Vagina (tissue), 2 donors: Measurements from ENCODE around the gene ING2. TPM values are rescaled to one million over a fixed set of nuclear protein-coding genes. Genes with fewer than 3 reads are reported as not detected.
"Not testable (repeated sequence)": the region's sequence is repeated elsewhere in the genome, so short reads cannot be mapped to it uniquely, and the experiment has no call there.

ENCODE experiments used
- DNase-seq, 2 donors: peaks; one replicate each; pipeline ENCODE4 v3.0.0-alpha.2; 2017; ENCODE audit errors: extremely low spot score in 2 of 2
- H3K27ac ChIP-seq: fragments of 200-600 bp; sonication (generic); one replicate; pipeline ENCODE4 v1.5.1; 2019
- H3K27me3 ChIP-seq: fragments of 200-600 bp; sonication (generic); one replicate; pipeline ENCODE4 v1.5.1; 2019
- H3K36me3 ChIP-seq, 2 donors: fragments of 200-600 bp; sonication (generic); one replicate each; pipeline ENCODE4 v1.5.1; 2017 to 2019
- H3K4me1 ChIP-seq: fragments of 200-600 bp; sonication (generic); one replicate; pipeline ENCODE4 v1.5.1; 2019
- H3K4me3 ChIP-seq, 2 donors: fragments of 200-600 bp; sonication (generic); 1 replicate in 1 of 2; 2 replicates in 1 of 2; pipeline ENCODE4 v1.5.1; 2016 to 2019
- H3K9me3 ChIP-seq: fragments of 200-600 bp; sonication (generic); one replicate; pipeline ENCODE4 v1.5.1; 2019
- CTCF ChIP-seq, 3 experiments: fragments of 450-650 bp in 2 of 3; fragments of 200-600 bp in 1 of 3; sonication (generic) in 1 of 3; IDR thresholded peaks; one replicate each; pipeline ENCODE4 v1.5.1; 2017 to 2019; ENCODE audit warnings: antibody characterized with exemption in 3 of 3, mild to moderate bottlenecking in 2 of 3, moderate library complexity in 2 of 3
- POLR2A ChIP-seq, 2 donors: fragments of 450-650 bp; IDR thresholded peaks; one replicate each; pipeline ENCODE4 v1.6.1; 2017; ENCODE audit warnings: antibody characterized with exemption in 2 of 2, mild to moderate bottlenecking in 2 of 2, moderate library complexity in 2 of 2
- POLR2AphosphoS5 ChIP-seq, 2 donors: sonication (generic); formaldehyde crosslinking; IDR thresholded peaks; one replicate each; pipeline ENCODE4 v1.9.0; 2017; ENCODE audit warnings: antibody characterized with exemption in 2 of 2, mild to moderate bottlenecking in 2 of 2, low read depth in 1 of 2; ENCODE audit not compliant: insufficient read depth in 1 of 2
- intact Hi-C: fragments of 100-400 bp; cut with DNase I; formaldehyde crosslinking; loops from one replicate; pipeline ENCODE4 v1.15.1; 2023
- total RNA-seq: library from RNA; depleted of rRNA; stranded (reverse); fragments of >200 nt; gene quantifications from one replicate; pipeline ENCODE4 v1.2.3, GENCODE V29; 2016

The ING2 gene
- total RNA-seq, 1 donor from 2014 or later = 8.1 TPM

- TF ChIP-seq CTCF (IDR thresholded peaks at IDR 0.05) (peak; percentile 78 to 86 (median 81)), POLR2AphosphoS5 (IDR thresholded peaks at IDR 0.05; ENCODE audit: insufficient read depth in 1 of 2, low read depth in 1 of 2) (peak in 1 of 2 donors; percentile 48), POLR2A (IDR thresholded peaks at IDR 0.05) (no peak)
- Histone ChIP-seq H3K4me3 (no peak overlapping the region), H3K9me3 (no peaks in the 10 kb centered on the region), H3K4me1 (no peaks in the 10 kb centered on the region), H3K36me3 (no peaks in the 10 kb centered on the region), H3K27ac (no peak overlapping the region), H3K27me3 (no peaks in the 10 kb centered on the region)
- intact Hi-C loops = loop anchor here (5.0 kb wide), 1 partner anchor 130 kb away; no protein-coding TSS in a partner anchor
- DNase-seq = no peak
These were observed 32.7 kb upstream of the ING2 start for GRCh38 chr4:183471946-183472708.

- Histone ChIP-seq H3K27ac (no peak overlapping the region), H3K4me1 (no peaks in the 10 kb centered on the region), H3K9me3 (no peaks in the 10 kb centered on the region), H3K4me3 (no peak overlapping the region), H3K27me3 (no peaks in the 10 kb centered on the region), H3K36me3 (no peaks in the 10 kb centered on the region)
- intact Hi-C loops = no loop called here
- DNase-seq = no peak
- TF ChIP-seq CTCF (IDR thresholded peaks at IDR 0.05) (no peak), POLR2A (IDR thresholded peaks at IDR 0.05) (no peak), POLR2AphosphoS5 (IDR thresholded peaks at IDR 0.05; ENCODE audit: insufficient read depth in 1 of 2, low read depth in 1 of 2) (no peak)
These were observed 26.7 kb upstream of the ING2 start for GRCh38 chr4:183478123-183478522.

GRCh38 chr4:183478926-183479325 lies 25.9 kb upstream of the ING2 start:
- H3K9me3 ChIP-seq = no peaks in the 10 kb centered on the region
- no peak for TF ChIP-seq CTCF (IDR thresholded peaks at IDR 0.05)
- no peak for TF ChIP-seq POLR2AphosphoS5 (IDR thresholded peaks at IDR 0.05; ENCODE audit: insufficient read depth in 1 of 2, low read depth in 1 of 2)
- TF ChIP-seq POLR2A (IDR thresholded peaks at IDR 0.05) = no peak
- no peaks in the 10 kb centered on the region for H3K27me3 ChIP-seq
- H3K4me1 ChIP-seq = no peaks in the 10 kb centered on the region
- H3K4me3 ChIP-seq = no peak overlapping the region
- no peak for DNase-seq
- H3K36me3 ChIP-seq = no peaks in the 10 kb centered on the region
- H3K27ac ChIP-seq = no peak overlapping the region
- intact Hi-C loops = no loop called here

GRCh38 chr4:183482515-183483095 lies 22.3 kb upstream of the ING2 start:
- H3K4me1 ChIP-seq, H3K4me3 ChIP-seq, H3K27me3 ChIP-seq, DNase-seq, H3K27ac ChIP-seq, intact Hi-C loops, H3K9me3 ChIP-seq, H3K36me3 ChIP-seq: not testable (repeated sequence)

- Histone ChIP-seq H3K4me1 (no peaks in the 10 kb centered on the region), H3K36me3 (no peaks in the 10 kb centered on the region), H3K27ac (no peak overlapping the region), H3K4me3 (no peak overlapping the region), H3K9me3 (no peaks in the 10 kb centered on the region), H3K27me3 (no peaks in the 10 kb centered on the region)
- DNase-seq = no peak
- TF ChIP-seq CTCF (IDR thresholded peaks at IDR 0.05) = no peak
- TF ChIP-seq POLR2A (IDR thresholded peaks at IDR 0.05) = no peak
- TF ChIP-seq POLR2AphosphoS5 (IDR thresholded peaks at IDR 0.05; ENCODE audit: insufficient read depth in 1 of 2, low read depth in 1 of 2) = no peak
- intact Hi-C loops = no loop called here
These were observed 20.9 kb upstream of the ING2 start for GRCh38 chr4:183483997-183484396.
